Body of pancreas (tissue), 4 donors: Measurements from ENCODE around the gene CLCNKB. TPM values are rescaled to one million over a fixed set of nuclear protein-coding genes. Genes with fewer than 3 reads are reported as not detected.
"Not testable (repeated sequence)": the region's sequence is repeated elsewhere in the genome, so short reads cannot be mapped to it uniquely, and the experiment has no call there.

Source experiments
- ATAC-seq: fragments of 150-250 bp; one replicate; pipeline ENCODE4 v1.9.1; 2016
- DNase-seq, 4 donors: peaks; one replicate each; pipeline ENCODE4 v3.0.0-alpha.2; 2019
- H3K27ac ChIP-seq, 4 donors: fragments of 200-600 bp; sonication (generic); 1 replicate in 3 of 4; 2 replicates in 1 of 4; pipeline versions ENCODE4 v1.5.1 to v1.6.1; 2016 to 2019; ENCODE audit warnings: mild to moderate bottlenecking in 1 of 4, mixed read lengths in 1 of 4, moderate library complexity in 1 of 4
- H3K27me3 ChIP-seq, 2 donors: fragments of 200-600 bp; sonication (generic); one replicate each; pipeline ENCODE4 v1.6.0; 2016; ENCODE audit warnings: mild to moderate bottlenecking in 1 of 2
- H3K36me3 ChIP-seq, 2 donors: fragments of 200-600 bp; sonication (generic); replicated peaks in 1 of 2; 2 replicates each; pipeline ENCODE4 v1.5.1; 2016; ENCODE audit warnings: low read depth in 2 of 2; ENCODE audit not compliant: insufficient read depth in 1 of 2
- H3K4me1 ChIP-seq: fragments of 200-600 bp; sonication (generic); one replicate; pipeline ENCODE4 v1.6.0; 2016
- H3K4me3 ChIP-seq, 2 donors: fragments of 200-600 bp; sonication (generic); 1 replicate in 1 of 2; 2 replicates in 1 of 2; pipeline ENCODE4 v1.5.1; 2016 to 2019
- H3K9me3 ChIP-seq, 3 donors: fragments of 200-600 bp; sonication (generic); 1 replicate in 2 of 3; 2 replicates in 1 of 3; pipeline ENCODE4 v1.5.1; 2016
- CTCF ChIP-seq, 7 experiments: fragments of 450-650 bp in 4 of 7; fragments of 200-600 bp in 3 of 7; sonication (generic) in 3 of 7; IDR thresholded peaks; one replicate each; pipeline ENCODE4 v1.5.1; 2016 to 2019; ENCODE audit warnings: antibody characterized with exemption in 7 of 7
- POLR2A ChIP-seq, 3 donors: fragments of 450-650 bp; IDR thresholded peaks; one replicate each; pipeline ENCODE4 v1.6.1; 2016; ENCODE audit warnings: antibody characterized with exemption in 3 of 3, mild to moderate bottlenecking in 2 of 3
- WGBS, 2 donors: methylation state at CpG; one replicate each; pipeline ENCODE4 v1.1.5; 2017; 5-methylcytosine and 5-hydroxymethylcytosine counted together
- intact Hi-C: fragments of 100-400 bp; cut with DNase I; formaldehyde crosslinking; loops from one replicate; pipeline ENCODE4 v1.15.1; 2023
- total RNA-seq, 2 donors: library from RNA; depleted of rRNA; stranded (reverse); fragments of >200 nt; gene quantifications; one replicate each; pipeline ENCODE4 v1.1.0, GENCODE V29; 2016

The CLCNKB gene
- total RNA-seq, 2 donors from 2014 or later = 1.3 TPM; not detected in 1

GRCh38 chr1:16023050-16023653 is 20.4 kb upstream of the CLCNKB start:
- no peaks in the 10 kb centered on the region for H3K36me3 ChIP-seq
- no peak for TF ChIP-seq CTCF (IDR thresholded peaks at IDR 0.05)
- TF ChIP-seq POLR2A (IDR thresholded peaks at IDR 0.05) = no peak
- no peaks in the 10 kb centered on the region for H3K9me3 ChIP-seq
- peaks cover 35% of the 10 kb centered on the region for H3K4me1 ChIP-seq
- H3K27me3 ChIP-seq = no peaks in the 10 kb centered on the region
- H3K27ac ChIP-seq = no peak overlapping the region
- intact Hi-C loops = no loop called here
- ATAC-seq = no peak
- WGBS, 2 donors = 26 to 64% methylated on average over 3 to 7 of the region's 7 CpGs
- no peak overlapping the region for H3K4me3 ChIP-seq
- DNase-seq = no peak

- DNase-seq, H3K4me3 ChIP-seq, ATAC-seq, H3K27ac ChIP-seq, intact Hi-C loops, H3K36me3 ChIP-seq, H3K9me3 ChIP-seq, H3K27me3 ChIP-seq: not testable (repeated sequence)
- 34 to 79% methylated on average over 5 to 10 of the region's 10 CpGs for WGBS, 2 donors
- H3K4me1 ChIP-seq = peaks cover 20% of the 10 kb centered on the region
These were observed 17.3 kb upstream of the CLCNKB start for GRCh38 chr1:16026302-16026701.

GRCh38 chr1:16026723-16027484 is 16.7 kb upstream of the CLCNKB start:
- ATAC-seq = peak; percentile 36

GRCh38 chr1:16028237-16029002 is 15.2 kb upstream of the CLCNKB start:
- Histone ChIP-seq H3K9me3 (no peaks in the 10 kb centered on the region), H3K4me3 (no peak overlapping the region), H3K4me1 (peaks cover 9% of the 10 kb centered on the region), H3K27ac (no peak overlapping the region), H3K27me3 (no peaks in the 10 kb centered on the region), H3K36me3 (no peaks in the 10 kb centered on the region)
- intact Hi-C loops = no loop called here
- DNase-seq = no peak
- ATAC-seq = no peak
- WGBS, 2 donors = 58 to 64% methylated on average over 18 of the region's 19 CpGs
- no peak for TF ChIP-seq POLR2A (IDR thresholded peaks at IDR 0.05)
- TF ChIP-seq CTCF (IDR thresholded peaks at IDR 0.05) = no peak

More at GRCh38 chr1:16026723-16027484, 16.7 kb upstream of the CLCNKB start:
- Histone ChIP-seq H3K27ac (no peak overlapping the region), H3K36me3 (no peaks in the 10 kb centered on the region), H3K4me3 (no peak overlapping the region), H3K27me3 (no peaks in the 10 kb centered on the region), H3K9me3 (no peaks in the 10 kb centered on the region), H3K4me1 (peaks cover 14% of the 10 kb centered on the region)
- intact Hi-C loops = no loop called here
- TF ChIP-seq CTCF (IDR thresholded peaks at IDR 0.05) (no peak), POLR2A (IDR thresholded peaks at IDR 0.05) (no peak)
- 12 to 29% methylated on average over 11 to 33 of the region's 33 CpGs for WGBS, 2 donors
- peak in 3 of 4 donors; percentile 34 to 36 (median 35) for DNase-seq

- 54% methylated on average over 13 of the region's 13 CpGs; no CpG with 5 or more reads in 1 of the 2 donors for WGBS, 2 donors
- DNase-seq, H3K36me3 ChIP-seq, H3K9me3 ChIP-seq, H3K27me3 ChIP-seq, H3K27ac ChIP-seq, H3K4me1 ChIP-seq, intact Hi-C loops, H3K4me3 ChIP-seq, ATAC-seq: not testable (repeated sequence)
These were observed 14.6 kb upstream of the CLCNKB start for GRCh38 chr1:16029003-16029268.
